Measurements from ENCODE around the gene CSF2. TPM values are rescaled to one million over a fixed set of nuclear protein-coding genes. Genes with fewer than 3 reads are reported as not detected.

The CSF2 gene
- total RNA-seq, 2 experiments from 2014 or later: not detected

GRCh38 chr5:132095424-132095972 is 21.9 kb downstream of the CSF2 start:
- H2AFZ ChIP-seq (ENCODE audit: low read length): no peak overlapping the region
- H3K27ac ChIP-seq (ENCODE audit: low read depth, low read length, poor library complexity, severe bottlenecking): no peak overlapping the region
- ChIA-PET CTCF (ENCODE audit: unreplicated experiment) (no interaction called here), POLR2A (interaction anchor here (0.6 kb wide), 1 partner anchor 718 kb away, joined by 3 read pairs; no protein-coding TSS in a partner anchor)
- no peak for DNase-seq (ENCODE audit: low spot score)
- intact Hi-C loops (cut with micrococcal nuclease; ENCODE audit: unreplicated experiment): no loop called here
- no peak overlapping the region for H3K4me3 ChIP-seq (ENCODE audit: low read depth, low read length, poor library complexity, severe bottlenecking)
- no peak for TF ChIP-seq EZH2phosphoT487 (IDR thresholded peaks at IDR 0.05; ENCODE audit: borderline replicate concordance, low read depth, low read length)
- TF ChIP-seq CTCF (conservative IDR thresholded peaks at IDR 0.05; ENCODE audit: low read length): no peak
- no TSS peak for BruUV-seq (replicated peaks)
- H3K79me2 ChIP-seq (ENCODE audit: insufficient read depth, low read depth, low read length): no peaks in the 10 kb centered on the region
- H3K36me3 ChIP-seq (ENCODE audit: insufficient read depth, low read length): no peaks in the 10 kb centered on the region
- H3K4me2 ChIP-seq (ENCODE audit: low read length): no peak overlapping the region
- no peaks in the 10 kb centered on the region for H4K20me1 ChIP-seq (ENCODE audit: insufficient read depth, low read length)
- no peaks in the 10 kb centered on the region for H3K9me3 ChIP-seq (ENCODE audit: low read length)
- no peaks in the 10 kb centered on the region for H3K9me2 ChIP-seq (ENCODE audit: insufficient read depth, low read length)
- H3K4me1 ChIP-seq (ENCODE audit: insufficient read depth, low read length, poor library complexity, severe bottlenecking): peaks cover 17% of the 10 kb centered on the region

- H3K27ac ChIP-seq (ENCODE audit: low read depth, low read length, poor library complexity, severe bottlenecking): no peak overlapping the region
- no peaks in the 10 kb centered on the region for H3K79me2 ChIP-seq (ENCODE audit: insufficient read depth, low read depth, low read length)
- no peak for DNase-seq (ENCODE audit: low spot score)
- H3K4me1 ChIP-seq (ENCODE audit: insufficient read depth, low read length, poor library complexity, severe bottlenecking): peaks cover 31% of the 10 kb centered on the region
- H3K9me2 ChIP-seq (ENCODE audit: insufficient read depth, low read length): no peaks in the 10 kb centered on the region
- POLR2A ChIA-PET: no interaction called here
- CTCF ChIA-PET (ENCODE audit: unreplicated experiment): no interaction called here
- no peak overlapping the region for H3K4me2 ChIP-seq (ENCODE audit: low read length)
- no peak overlapping the region for H2AFZ ChIP-seq (ENCODE audit: low read length)
- H4K20me1 ChIP-seq (ENCODE audit: insufficient read depth, low read length): no peaks in the 10 kb centered on the region
- H3K36me3 ChIP-seq (ENCODE audit: insufficient read depth, low read length): no peaks in the 10 kb centered on the region
- H3K4me3 ChIP-seq (ENCODE audit: low read depth, low read length, poor library complexity, severe bottlenecking): no peak overlapping the region
- no peaks in the 10 kb centered on the region for H3K9me3 ChIP-seq (ENCODE audit: low read length)
- intact Hi-C loops (cut with micrococcal nuclease; ENCODE audit: unreplicated experiment): no loop called here
- no peak for TF ChIP-seq CTCF (conservative IDR thresholded peaks at IDR 0.05; ENCODE audit: low read length)
- TF ChIP-seq EZH2phosphoT487 (IDR thresholded peaks at IDR 0.05; ENCODE audit: borderline replicate concordance, low read depth, low read length): no peak
- BruUV-seq (replicated peaks): no TSS peak
These were observed 23.3 kb downstream of the CSF2 start for GRCh38 chr5:132096904-132097303.

- Histone ChIP-seq H4K20me1 (ENCODE audit: insufficient read depth, low read length) (no peaks in the 10 kb centered on the region), H3K79me2 (ENCODE audit: insufficient read depth, low read depth, low read length) (no peaks in the 10 kb centered on the region), H2AFZ (ENCODE audit: low read length) (no peak overlapping the region), H3K9me3 (ENCODE audit: low read length) (no peaks in the 10 kb centered on the region), H3K4me3 (ENCODE audit: low read depth, low read length, poor library complexity, severe bottlenecking) (no peak overlapping the region), H3K27ac (ENCODE audit: low read depth, low read length, poor library complexity, severe bottlenecking) (no peak overlapping the region), H3K4me1 (ENCODE audit: insufficient read depth, low read length, poor library complexity, severe bottlenecking) (peaks cover 43% of the 10 kb centered on the region), H3K36me3 (ENCODE audit: insufficient read depth, low read length) (no peaks in the 10 kb centered on the region), H3K4me2 (ENCODE audit: low read length) (no peak overlapping the region), H3K9me2 (ENCODE audit: insufficient read depth, low read length) (no peaks in the 10 kb centered on the region)
- no peak for TF ChIP-seq EZH2phosphoT487 (IDR thresholded peaks at IDR 0.05; ENCODE audit: borderline replicate concordance, low read depth, low read length)
- TF ChIP-seq CTCF (conservative IDR thresholded peaks at IDR 0.05; ENCODE audit: low read length): no peak
- no peak for DNase-seq (ENCODE audit: low spot score)
- intact Hi-C loops (cut with micrococcal nuclease; ENCODE audit: unreplicated experiment): no loop called here
- no TSS peak for BruUV-seq (replicated peaks)
- ChIA-PET CTCF (ENCODE audit: unreplicated experiment) (no interaction called here), POLR2A (interaction anchor here (0.6 kb wide), 1 partner anchor 575 kb away, joined by 12 read pairs; no protein-coding TSS in a partner anchor)
These were observed 24.6 kb downstream of the CSF2 start for GRCh38 chr5:132098151-132098594.

All from OCI-LY7 (cell line).